KOPT-K1 (cell line): ENCODE data around the gene PARP11.

Experiments
- H3K27ac ChIP-seq: fragments of 200-600 bp; sonication (generic); 2 replicates; pipeline ENCODE4 v1.5.1; 2016; ENCODE audit warnings: antibody characterized with exemption, mild to moderate bottlenecking, low read depth, low read length; ENCODE audit not compliant: poor library complexity, severe bottlenecking
- H3K36me3 ChIP-seq: fragments of 200-600 bp; sonication (generic); 2 replicates; pipeline ENCODE4 v1.5.1; 2017; ENCODE audit warnings: antibody characterized with exemption, mild to moderate bottlenecking, low read length, moderate library complexity; ENCODE audit not compliant: insufficient read depth
- H3K9me3 ChIP-seq: fragments of 200-600 bp; sonication (generic); 2 replicates; pipeline ENCODE4 v1.5.1; 2017; ENCODE audit warnings: antibody characterized with exemption, low read length, mild to moderate bottlenecking; ENCODE audit not compliant: insufficient read depth, poor library complexity, severe bottlenecking

Gene PARP11, protein sequence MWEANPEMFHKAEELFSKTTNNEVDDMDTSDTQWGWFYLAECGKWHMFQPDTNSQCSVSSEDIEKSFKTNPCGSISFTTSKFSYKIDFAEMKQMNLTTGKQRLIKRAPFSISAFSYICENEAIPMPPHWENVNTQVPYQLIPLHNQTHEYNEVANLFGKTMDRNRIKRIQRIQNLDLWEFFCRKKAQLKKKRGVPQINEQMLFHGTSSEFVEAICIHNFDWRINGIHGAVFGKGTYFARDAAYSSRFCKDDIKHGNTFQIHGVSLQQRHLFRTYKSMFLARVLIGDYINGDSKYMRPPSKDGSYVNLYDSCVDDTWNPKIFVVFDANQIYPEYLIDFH

DNA sequence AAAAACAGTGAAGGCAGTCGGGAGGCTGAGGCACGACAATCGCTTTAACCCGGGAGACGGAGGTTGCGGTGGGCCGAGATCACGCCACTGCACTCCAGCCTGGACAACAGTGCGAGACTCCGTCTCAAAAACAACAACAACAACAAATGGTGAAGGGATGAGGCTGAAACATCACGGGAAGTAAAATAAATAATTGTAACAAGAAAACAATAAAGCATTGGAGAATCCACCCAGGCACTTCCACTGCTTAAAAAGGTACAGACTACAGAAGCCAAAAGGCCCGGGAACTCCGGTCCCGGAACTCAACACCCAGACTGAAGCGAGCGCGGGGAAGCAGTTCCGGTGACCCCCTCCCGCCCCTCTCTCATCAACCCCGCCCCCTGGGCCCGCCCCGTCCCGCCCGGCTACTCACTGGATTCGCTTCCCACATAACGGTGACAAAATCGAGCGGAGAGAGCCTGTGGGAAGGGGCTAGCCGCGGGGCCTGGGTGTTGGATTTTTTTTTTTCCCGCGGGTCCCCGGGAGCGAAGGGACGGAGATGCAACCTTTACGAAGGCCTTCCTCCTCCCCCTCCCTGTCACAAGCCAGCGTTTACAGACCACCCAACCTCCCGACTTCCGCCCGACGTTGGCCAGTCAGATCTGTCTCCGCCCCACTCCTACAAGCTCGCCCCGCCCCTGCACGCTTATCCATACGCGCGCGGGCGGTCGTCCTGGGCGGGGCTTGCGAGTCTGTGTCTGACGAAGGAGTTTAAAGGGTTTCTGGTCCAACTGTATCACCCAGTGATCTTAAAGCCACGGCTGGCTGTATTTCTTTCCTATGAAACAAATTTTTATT lies at the start of gene PARP11:
TSS of gene PARP11 (minus strand) at position 600 of the 837 bp plus-strand sequence. CDS start at position 430, 170 bp downstream.
- Histone ChIP-seq H3K27ac (peak within 1 kb of the TSS; percentile 84), H3K36me3 (no peaks in the 10 kb centered on the region), H3K9me3 (no peaks in the 10 kb centered on the region)

DNA sequence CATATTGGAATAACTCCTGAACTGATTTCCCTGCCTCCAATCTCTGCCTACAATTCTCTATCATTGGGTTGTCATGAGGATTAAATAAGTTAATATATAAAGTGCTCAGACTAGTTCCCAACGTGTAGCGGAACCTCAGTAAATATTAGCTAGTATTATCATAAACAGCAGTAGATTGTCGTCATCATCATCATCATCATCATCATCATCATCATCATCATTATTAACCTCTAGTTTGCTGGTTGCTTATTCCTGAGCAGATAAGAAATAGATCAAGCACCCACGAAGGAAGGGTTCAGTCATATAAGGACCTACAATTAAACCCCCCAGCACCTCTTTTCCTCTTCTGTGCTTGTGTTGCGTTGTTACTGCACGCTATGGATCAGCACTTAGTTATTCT lies 48.8 kb upstream of the PARP11 start:
- no peak overlapping the region for H3K27ac ChIP-seq
- H3K36me3 ChIP-seq: no peaks in the 10 kb centered on the region
- H3K9me3 ChIP-seq: no peaks in the 10 kb centered on the region

DNA sequence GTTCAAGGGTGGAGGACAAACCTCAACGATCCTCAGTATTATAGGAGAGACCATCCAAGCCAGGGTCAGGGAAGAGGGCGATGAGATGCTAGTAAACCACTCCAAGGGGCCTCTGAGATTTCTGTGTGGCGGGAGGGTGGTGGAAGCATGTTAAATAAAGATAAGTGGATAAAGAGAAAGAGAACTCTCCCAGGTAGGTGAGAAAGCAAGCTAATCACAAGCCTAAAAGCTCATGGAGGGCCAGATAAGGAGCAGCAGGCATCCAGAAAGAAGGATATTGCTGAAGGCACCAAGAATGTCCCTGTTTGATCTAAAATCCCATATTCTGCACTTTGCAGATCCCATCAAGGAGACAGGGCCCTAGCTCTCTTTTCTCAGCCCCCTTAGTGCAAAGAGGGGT lies 48.3 kb upstream of the PARP11 start:
- no peaks in the 10 kb centered on the region for H3K9me3 ChIP-seq
- H3K36me3 ChIP-seq: no peaks in the 10 kb centered on the region
- H3K27ac ChIP-seq: no peak overlapping the region

DNA sequence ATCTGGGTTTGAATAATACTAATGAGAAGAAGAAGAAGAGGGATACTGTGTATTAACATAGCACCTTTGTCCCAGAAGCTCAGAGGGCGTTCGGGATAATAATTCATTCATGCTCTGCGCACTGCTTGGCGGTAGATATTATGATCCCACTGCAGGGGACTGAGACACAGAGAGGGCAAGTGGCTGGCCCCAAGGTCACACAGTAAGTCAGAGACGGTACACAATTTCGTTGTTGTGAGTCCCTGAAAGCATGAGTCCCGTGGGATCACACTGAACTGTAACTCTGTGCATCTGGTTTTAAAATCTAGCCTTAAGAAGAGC lies 47.9 kb upstream of the PARP11 start:
- no peaks in the 10 kb centered on the region for H3K36me3 ChIP-seq
- H3K9me3 ChIP-seq: no peaks in the 10 kb centered on the region

DNA sequence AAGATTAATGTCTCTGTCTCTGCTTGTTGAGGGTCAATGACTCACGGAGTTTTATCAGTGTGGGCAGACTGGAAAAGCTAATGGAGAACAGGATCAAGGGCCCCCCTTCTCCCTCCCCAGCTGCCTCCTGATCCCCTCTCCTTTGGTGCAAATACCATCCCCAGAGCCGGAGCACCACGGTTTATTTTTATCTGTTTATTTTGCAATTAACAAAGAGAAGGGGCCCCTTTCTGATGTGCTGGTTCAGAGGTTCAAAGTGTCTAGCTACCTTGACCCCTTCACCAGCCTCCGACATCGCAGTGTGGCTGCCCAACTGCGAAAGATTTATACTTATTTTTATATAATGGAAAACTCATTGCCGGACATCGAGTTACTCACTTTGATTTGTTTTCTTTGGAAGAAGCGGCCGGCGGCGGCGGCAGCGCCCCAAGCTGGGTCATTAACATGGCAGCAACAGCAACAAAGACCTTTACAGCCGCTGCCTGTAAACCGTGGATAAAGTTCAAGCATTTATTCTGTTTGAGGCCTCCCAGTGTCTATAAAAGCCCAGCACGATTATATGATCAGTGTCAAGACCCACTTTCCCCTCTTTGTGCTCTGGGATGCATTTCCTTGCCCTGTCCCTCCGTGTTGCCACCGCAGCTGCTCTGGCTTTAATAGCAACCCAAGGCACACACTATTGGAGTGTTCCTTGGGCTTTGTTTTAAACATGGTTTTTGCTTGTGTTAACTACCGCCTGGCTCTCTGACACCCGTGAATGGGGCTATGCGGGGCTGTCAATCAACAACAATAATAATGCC lies 47.4 kb upstream of the PARP11 start:
- H3K9me3 ChIP-seq: no peaks in the 10 kb centered on the region
- no peak overlapping the region for H3K27ac ChIP-seq
- no peaks in the 10 kb centered on the region for H3K36me3 ChIP-seq

More for the DNA sequence above, 47.9 kb upstream of the PARP11 start:
- no peak overlapping the region for H3K27ac ChIP-seq

DNA sequence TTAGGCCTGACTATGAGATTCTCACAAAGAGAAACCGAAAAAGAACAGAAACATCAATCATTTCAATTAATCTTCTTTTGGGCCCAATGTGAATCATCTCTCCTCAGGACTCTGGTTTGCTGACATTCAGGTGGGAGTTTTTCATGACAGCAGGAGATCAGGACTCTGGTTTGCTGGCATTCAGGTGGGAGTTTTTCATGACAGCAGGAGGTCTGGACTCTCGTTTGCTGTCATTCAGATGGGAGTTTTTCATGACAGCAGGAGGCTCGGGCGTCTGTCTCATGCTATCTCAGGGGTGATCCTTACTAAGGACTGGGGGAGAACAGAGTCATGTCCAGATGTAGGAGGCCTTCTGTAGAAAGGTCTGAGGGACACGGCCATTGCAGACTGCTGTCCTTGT lies 40.1 kb upstream of the PARP11 start:
- H3K27ac ChIP-seq: no peak overlapping the region
- H3K9me3 ChIP-seq: peaks cover 16% of the 10 kb centered on the region
- no peaks in the 10 kb centered on the region for H3K36me3 ChIP-seq

DNA sequence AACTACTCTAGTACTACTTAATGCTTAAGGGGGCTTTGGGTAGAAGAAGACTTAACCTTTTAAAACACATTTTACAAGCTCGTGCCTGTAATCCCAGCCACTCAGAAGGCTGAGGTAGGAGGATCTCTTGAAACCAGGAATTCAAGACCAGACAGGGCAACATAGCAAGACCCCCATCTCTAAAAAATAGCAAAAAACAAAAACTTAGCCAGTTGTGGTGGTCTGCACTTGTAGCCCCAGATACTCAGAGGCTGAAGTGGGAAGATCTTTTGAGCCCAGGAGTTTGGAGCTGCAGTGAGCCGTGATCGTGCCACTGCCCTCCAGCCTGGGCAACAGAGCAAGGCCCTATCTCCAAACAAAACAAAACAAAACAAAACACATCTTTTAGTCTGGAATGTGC lies 39.7 kb upstream of the PARP11 start:
- H3K9me3 ChIP-seq: peaks cover 16% of the 10 kb centered on the region
- H3K36me3 ChIP-seq: no peaks in the 10 kb centered on the region
- no peak overlapping the region for H3K27ac ChIP-seq

DNA sequence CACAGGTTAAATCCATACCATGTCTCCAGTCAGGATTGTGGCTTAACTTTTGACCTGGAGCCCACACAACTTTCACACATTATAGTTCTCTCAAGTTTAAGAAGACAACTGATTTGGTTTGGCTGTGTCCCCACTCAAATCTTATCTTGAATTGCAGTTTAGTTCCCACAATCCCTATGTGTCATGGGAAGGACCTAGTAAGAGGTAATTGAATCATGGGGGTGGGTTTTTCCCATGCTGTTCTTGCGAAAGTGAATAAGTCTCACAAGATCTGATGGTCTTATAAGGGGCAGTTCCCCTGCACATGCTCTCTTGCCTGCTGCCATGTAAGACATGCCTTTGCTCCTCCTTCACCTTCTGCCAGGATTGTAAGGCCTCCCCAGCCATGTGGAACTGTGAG lies 38.2 kb upstream of the PARP11 start:
- no peak overlapping the region for H3K27ac ChIP-seq
- no peaks in the 10 kb centered on the region for H3K36me3 ChIP-seq
- peaks cover 16% of the 10 kb centered on the region for H3K9me3 ChIP-seq

DNA sequence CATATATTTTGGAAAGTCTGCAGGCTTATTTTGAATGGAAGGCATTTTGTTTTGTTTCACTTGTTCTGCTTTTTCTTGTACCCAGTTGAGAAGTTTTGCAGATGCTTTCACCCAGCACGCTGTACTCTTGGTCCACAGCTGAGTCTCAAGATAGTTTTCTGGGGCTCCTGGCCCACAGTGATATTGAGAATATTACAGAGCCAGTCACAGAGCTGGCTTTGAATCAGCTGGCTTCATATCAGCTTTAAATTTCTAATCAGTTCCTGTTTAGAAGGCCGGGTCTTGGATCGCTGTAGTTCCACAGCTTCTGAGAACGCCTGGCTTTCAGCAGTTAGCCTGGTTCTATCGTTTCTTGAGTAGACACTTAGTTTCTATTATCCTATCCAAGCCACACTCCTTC lies 32.5 kb upstream of the PARP11 start:
- Histone ChIP-seq H3K36me3 (no peaks in the 10 kb centered on the region), H3K9me3 (peaks cover under 1% of the 10 kb centered on the region), H3K27ac (no peak overlapping the region)

DNA sequence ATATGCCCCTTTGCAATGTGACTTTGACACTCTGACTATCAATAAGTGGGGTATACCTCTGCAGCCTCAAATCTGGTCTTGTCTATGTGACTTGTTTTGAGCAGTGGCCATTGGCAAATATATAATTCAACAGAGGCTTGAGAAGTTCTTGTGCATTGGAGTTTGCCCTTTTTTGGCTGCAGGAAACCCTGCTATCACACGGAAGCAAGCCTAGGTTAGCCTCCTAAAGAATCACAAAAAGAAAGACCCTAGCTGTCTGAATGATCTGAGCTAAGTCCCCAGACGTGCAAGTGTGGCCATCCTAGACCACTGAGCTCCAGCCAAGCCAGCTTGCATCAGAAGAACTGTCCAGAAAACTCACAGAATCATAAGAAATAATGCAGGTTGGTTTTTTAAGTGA lies 31.8 kb upstream of the PARP11 start:
- no peak overlapping the region for H3K27ac ChIP-seq
- no peaks in the 10 kb centered on the region for H3K36me3 ChIP-seq
- H3K9me3 ChIP-seq: no peaks in the 10 kb centered on the region

DNA sequence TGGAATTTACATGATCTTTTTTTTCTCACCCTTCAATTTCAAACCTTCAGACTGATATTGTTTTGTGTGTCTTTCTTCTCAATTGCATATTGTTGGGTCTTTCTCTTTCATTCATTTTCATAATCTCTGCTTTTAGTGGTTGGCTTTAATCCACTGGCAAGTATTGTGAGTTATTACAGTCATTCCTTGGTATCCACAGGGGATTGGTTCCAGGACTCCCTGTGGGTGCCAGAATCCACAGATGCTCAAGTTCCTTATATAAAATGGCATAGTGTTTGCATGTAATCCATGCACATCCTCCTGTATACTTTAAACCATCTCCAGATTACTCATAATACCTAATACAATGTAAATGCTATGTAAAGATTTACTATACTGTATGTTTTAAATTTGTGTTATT lies 29.7 kb upstream of the PARP11 start:
- H3K9me3 ChIP-seq: no peaks in the 10 kb centered on the region
- no peak overlapping the region for H3K27ac ChIP-seq
- no peaks in the 10 kb centered on the region for H3K36me3 ChIP-seq

DNA sequence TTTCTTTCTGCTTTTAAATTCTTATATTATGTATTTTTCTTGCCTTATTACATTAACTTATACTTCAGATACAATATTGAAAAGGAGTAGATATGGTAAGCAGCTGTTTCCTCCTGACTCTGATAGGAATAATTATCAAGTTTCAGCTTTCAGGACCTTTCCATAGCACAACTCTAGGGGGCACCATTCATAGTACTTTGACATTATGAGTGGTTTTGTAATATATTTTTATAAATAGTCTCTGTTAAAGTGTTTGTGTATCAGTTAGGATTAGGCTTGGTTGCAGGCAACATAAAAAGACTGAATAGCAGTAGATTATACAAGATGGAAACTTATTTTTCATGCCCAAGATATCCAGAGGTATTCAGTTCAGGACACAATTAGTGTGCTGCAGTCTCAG lies 27.9 kb upstream of the PARP11 start:
- H3K9me3 ChIP-seq: no peaks in the 10 kb centered on the region
- H3K27ac ChIP-seq: no peak overlapping the region
- H3K36me3 ChIP-seq: no peaks in the 10 kb centered on the region

DNA sequence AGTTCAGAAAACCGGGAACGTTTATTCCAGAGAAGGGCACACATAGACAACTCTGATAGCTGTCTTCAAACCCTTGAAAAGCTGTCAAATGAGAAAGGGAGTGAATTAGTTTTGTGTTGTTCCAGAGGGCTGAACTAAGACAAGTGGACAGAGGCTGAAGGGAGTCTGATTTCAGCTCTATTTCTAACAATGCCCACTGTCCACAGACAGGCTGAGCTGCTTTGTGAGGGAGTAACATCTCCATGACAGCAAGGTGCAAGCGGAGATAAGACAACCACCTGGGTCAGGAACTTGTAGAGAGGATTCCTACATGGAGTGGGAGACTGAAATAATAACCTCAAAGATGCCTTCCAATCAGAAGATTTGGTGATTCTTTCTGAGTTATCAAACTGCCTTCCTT lies 25.6 kb upstream of the PARP11 start:
- no peak overlapping the region for H3K27ac ChIP-seq
- H3K36me3 ChIP-seq: no peaks in the 10 kb centered on the region
- H3K9me3 ChIP-seq: no peaks in the 10 kb centered on the region

DNA sequence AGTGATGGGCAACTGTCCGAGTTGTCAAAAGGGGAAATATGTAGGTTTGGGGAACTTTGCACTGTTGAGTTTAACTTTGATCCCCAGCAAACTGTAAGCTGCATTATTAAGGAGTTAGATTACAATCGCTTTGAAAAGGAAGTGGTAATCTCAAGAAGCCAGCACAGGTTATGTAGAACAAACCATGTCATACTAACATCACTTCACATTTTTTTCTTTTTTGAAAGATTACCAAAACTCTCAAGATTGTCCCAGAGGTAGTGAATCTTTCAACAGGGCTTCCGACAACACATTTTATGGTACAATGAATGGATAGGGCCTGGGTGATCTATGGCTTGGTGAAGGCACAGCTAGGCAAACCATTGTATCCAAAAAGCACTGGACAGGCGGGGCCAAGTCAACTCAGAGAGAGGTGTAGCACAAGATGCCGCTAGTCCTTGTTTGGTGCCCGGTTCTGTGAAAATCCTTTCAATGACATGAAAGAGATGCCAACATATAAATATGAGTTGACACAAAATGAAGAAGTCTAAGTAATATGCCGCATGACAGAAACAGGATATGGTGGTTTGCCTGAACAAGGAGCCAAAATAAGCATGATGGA lies 24.3 kb upstream of the PARP11 start:
- peak overlapping the region; percentile 63 for H3K27ac ChIP-seq

DNA sequence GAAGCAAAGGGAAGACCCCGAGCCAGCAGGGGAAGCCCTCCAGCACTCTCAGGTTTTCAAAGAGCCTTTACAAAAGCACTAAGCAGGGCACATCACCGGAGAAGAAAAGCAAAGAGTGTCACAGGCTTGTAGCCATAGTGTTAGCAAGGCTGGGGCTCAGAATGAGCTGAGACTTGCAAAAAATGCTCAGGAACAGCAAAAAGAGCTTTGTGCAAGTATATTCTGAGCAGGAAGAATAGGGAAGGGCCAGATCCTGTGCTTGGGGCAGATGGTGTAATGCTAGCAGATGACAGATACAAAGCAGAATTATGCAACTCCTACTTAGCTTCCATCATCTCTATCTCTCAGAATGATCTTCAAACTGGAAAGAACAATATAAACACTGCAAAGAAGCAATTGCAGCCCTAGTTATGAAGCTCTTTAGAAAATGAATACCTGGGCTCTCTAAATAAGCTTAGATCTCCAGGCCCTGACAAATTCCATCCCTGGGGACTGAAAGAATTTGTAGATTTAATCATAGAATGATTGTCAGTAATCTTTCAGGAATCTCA lies 23.7 kb upstream of the PARP11 start:
- H3K36me3 ChIP-seq: no peaks in the 10 kb centered on the region
- H3K27ac ChIP-seq: peak overlapping the region; percentile 63
- no peaks in the 10 kb centered on the region for H3K9me3 ChIP-seq

More for the DNA sequence above, 24.3 kb upstream of the PARP11 start:
- Histone ChIP-seq H3K36me3 (no peaks in the 10 kb centered on the region), H3K9me3 (no peaks in the 10 kb centered on the region)
